AG09319 (cell line): ENCODE results near the gene ACAD11.

ENCODE experiments used
- DNase-seq: peaks from one replicate; pipeline ENCODE4 v3.0.0-alpha.2; 2010; ENCODE audit warnings: low read depth; ENCODE audit errors: extremely low read depth
- CTCF ChIP-seq: IDR thresholded peaks from 2 replicates; pipeline ENCODE4 v1.5.1; 2011; ENCODE audit warnings: low read depth, mild to moderate bottlenecking, inconsistent platforms, low read length, moderate library complexity

Gene ACAD11

GRCh38 chr3:132544130-132544529 is 115.5 kb downstream of the ACAD11 start:
- no peak for DNase-seq
- no peak for TF ChIP-seq CTCF

GRCh38 chr3:132543011-132543739 is 116.4 kb downstream of the ACAD11 start:
- DNase-seq, result peak; percentile 86

GRCh38 chr3:132542577-132542976 is 117.0 kb downstream of the ACAD11 start:
- no peak for DNase-seq
- TF ChIP-seq CTCF, result no peak

More at GRCh38 chr3:132543011-132543739, 116.4 kb downstream of the ACAD11 start:
- no peak for TF ChIP-seq CTCF

GRCh38 chr3:132539681-132540080 is 119.9 kb downstream of the ACAD11 start:
- DNase-seq, result no peak
- TF ChIP-seq CTCF, result no peak

- no peak for TF ChIP-seq CTCF
- no peak for DNase-seq
Observed at GRCh38 chr3:132538072-132538471, 121.5 kb downstream of the ACAD11 start.

GRCh38 chr3:132537297-132537696 is 122.3 kb downstream of the ACAD11 start:
- DNase-seq, result no peak
- TF ChIP-seq CTCF, result peak; percentile 6; the same call in 1 of the 2 replicates

GRCh38 chr3:132536442-132537153 is 123.0 kb downstream of the ACAD11 start:
- no peak for DNase-seq
- TF ChIP-seq CTCF, result no peak; the same call in 1 of the 2 replicates
